Suppressor macrophage treated with lipopolysaccharide for 1 hour (primary cell): ENCODE measurements around the gene TINAGL1.

Source experiments
- DNase-seq, 3 donors: peaks; one replicate each; pipeline ENCODE4 v3.0.0-alpha.2; 2020 to 2022

TINAGL1 gene, protein sequence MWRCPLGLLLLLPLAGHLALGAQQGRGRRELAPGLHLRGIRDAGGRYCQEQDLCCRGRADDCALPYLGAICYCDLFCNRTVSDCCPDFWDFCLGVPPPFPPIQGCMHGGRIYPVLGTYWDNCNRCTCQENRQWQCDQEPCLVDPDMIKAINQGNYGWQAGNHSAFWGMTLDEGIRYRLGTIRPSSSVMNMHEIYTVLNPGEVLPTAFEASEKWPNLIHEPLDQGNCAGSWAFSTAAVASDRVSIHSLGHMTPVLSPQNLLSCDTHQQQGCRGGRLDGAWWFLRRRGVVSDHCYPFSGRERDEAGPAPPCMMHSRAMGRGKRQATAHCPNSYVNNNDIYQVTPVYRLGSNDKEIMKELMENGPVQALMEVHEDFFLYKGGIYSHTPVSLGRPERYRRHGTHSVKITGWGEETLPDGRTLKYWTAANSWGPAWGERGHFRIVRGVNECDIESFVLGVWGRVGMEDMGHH

DNA sequence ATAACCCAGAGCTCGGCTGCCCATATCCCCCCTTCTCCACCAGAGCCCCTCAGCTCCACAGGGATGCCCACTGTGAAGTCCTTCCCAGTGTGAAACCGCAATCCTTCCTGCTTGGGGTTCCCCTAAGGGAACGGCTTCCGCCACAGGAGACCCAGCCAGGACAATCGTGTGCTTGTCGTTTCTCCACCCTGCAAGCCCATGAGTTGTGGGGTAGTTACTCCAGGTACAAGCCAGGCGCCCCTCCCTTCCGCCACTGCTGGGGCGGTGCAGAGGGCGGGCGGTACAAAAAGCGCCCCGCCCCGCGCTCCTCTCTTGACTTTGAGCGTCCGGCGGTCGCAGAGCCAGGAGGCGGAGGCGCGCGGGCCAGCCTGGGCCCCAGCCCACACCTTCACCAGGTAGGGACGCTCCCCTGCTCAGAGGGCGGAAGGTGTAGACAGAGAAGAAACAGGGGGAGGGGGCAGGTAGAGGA, at the start of gene TINAGL1:
TSS of gene TINAGL1 (plus strand) at position 315 of the 469 bp plus-strand sequence. CDS start 634 bp downstream, outside the sequence.
- DNase-seq, result peak in 2 of 3 donors; percentile 29 to 50

DNA sequence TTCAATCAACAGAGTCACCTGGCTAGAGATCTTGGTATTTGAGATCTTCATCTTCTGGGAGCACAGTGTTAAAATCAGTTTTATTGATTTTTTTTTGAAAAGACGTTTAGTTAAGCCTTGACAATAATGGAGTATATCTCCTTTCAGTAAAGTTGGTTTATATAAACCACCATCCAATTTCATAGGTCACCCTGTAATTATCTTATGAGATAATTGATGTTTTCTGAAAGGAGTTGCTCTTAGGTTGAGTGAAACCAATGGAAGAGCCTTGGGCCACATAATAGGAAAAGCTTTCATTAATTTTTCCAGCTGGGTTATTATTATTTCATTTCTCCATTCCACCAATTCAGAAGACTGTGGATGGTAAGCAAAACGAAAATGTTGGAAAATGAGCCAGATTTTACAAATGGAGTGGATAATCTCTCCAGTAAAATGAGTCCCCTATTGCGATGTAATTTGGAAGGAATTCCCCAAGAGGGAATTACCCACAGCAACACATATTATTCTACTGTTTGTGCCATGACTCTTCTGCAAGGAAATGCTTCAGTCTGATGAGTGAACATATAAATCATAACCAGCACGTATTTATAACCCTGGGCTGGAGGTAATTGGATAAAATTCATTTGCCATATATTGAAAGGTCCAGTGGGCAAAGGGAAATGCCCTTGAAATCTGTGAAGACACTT, 46.2 kb upstream of the TINAGL1 start:
- DNase-seq, result peak; percentile 45 to 73 (median 65)

DNA sequence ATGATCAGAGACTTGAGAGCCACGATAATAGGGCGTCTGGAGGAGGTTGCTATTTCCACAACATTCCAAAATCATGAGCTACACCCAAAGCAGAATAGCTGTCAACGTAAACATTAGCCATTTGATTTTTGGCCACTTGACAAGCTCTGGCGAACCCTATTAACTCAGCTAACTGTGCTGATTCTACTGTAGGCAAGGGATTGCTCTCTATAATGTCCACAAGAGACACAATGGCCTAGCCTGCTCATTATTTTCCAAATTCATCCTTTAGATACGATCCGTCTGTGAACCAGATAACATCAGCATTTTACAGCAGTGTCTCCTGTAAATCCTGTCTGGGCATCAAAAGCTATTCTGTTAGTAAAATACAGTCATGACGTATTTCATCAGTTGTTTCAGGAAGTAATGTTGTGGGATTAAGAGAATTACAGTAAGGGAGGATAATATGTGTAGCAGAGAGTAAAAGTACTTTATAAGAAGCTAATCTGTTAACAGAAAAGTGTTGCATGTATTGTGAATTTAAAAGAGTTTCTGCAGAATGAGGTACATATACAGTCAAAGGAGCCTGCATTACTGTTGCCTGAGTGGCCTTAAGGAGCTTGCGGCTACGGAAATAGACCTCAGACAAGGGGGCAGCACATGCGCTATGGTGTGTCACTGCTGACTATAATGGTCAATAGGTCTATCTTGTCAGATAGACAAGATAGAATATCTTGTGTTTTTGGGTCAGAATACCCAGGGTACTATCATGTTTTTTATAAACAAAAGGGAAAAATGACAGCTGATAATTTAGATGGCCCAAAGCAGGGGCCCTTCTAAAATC, 44.9 kb upstream of the TINAGL1 start:
- no peak for DNase-seq

DNA sequence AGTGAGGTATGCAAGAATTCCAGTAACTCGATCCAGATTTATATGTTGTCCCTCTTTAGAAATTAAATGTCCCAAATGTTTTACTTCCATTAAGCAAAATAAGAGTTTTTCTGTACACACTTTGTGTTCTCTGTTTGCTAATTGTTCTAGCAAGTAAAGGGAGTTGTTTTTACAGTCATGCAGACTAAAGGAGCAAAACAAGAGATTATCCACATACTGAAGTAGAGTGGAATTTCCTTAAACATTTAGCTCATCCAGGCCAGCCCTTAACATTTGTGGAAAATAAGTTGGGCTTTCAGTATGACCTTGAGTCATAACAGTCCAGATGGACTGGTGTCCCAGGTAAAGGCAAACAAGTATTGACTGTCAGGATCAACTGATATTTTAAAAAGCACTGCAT, 44.1 kb upstream of the TINAGL1 start:
- no peak for DNase-seq

DNA sequence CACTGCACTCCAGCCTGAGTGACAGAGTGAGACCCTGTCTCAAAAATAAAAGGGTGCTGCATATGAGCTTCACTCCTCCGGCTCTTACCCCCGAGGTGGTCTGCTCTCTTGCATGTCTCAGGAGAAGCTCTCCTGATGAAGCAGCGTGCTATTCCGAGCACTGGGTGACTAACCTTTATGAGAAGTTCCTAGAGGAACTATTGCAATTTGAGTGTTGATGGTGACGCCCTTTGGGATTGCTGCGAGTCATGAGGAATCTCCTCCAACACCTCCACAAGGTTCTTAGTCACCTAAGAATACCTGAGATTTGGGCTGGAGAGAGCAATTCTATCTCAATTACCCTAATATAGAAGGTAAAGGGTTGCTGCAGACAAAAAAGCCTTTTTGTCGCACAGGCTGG, 40.8 kb upstream of the TINAGL1 start:
- DNase-seq, result peak; percentile 62 to 70 (median 64)

DNA sequence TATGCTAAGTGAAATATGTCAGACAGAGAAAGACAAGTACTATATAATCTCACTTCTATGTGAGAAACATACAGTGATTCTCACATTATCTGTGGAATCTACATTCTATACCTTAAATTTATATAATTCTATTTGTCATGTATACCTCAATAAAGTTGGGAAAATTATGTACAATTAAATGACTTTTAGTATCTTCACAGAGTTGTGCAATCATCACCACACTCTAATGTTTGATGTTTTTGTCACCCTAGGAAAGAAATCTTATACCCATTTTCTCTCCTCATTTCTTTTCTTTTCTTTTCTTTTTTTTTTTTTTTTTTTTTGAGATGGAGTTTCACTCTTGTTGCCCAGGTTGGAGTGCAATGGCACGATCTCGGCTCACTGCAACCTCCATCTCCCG, 37.0 kb upstream of the TINAGL1 start:
- DNase-seq, result no peak

DNA sequence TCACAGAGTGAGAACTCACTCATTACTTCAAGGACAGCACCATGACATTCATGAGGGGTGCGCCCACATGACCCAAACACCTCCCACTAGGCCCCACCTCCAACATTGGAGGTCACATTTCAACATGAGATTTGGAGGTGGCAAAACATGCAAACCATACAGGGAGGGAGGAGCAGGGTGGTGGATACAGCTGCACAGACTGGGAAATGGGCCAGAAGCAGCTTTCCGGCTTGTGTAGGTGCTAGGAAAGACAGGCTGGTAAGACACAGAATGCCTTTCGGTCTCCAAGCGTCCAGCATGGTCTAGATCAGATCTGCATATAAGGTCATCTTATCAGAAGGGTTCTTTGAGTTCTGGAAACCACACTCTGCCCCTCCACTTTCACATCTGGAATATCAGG, 35.1 kb upstream of the TINAGL1 start:
- DNase-seq, result no peak

DNA sequence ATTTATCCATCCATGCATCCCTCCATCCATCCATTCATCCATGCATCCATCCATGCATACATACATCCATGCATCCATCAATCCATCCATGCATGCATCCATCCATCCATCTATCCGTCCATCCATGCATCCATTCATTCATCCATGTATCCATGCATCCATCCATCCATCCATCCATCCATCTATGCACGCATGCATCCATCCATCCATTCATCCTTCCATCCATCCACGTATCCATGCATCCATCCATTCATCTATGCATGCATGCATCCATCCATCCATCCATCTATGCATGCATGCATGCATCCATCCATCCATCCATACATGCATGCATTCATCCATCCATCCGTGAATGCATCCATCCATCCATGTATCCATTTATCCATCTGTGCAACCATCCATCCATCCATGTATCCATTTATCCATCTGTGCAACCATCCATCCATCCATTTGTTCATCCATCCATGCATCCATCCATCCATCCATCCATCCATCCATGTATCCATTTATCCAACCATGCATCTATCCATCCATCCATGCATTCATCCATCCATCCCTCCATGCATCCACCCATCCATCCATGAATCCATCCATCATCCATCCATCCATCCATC, 30.3 kb upstream of the TINAGL1 start:
- no peak for DNase-seq

DNA sequence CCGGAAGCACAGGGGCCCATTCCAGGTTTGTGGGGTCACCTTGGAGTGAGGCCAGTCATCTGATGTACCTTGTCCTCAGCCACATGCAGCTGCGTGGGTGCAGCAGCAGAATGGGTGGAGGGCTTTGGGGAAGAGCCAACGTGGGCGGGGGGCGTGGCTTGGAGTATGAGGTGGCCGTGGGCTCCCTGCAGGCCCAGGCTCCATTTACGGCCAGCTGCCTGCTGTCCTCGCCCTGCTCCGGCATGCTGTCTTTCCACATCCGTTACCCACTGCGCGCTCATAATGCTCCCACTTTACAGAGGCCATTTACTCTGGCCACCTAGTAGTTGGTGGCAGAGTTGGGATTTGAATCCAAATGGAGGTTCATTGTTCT, 27.8 kb upstream of the TINAGL1 start:
- no peak for DNase-seq

DNA sequence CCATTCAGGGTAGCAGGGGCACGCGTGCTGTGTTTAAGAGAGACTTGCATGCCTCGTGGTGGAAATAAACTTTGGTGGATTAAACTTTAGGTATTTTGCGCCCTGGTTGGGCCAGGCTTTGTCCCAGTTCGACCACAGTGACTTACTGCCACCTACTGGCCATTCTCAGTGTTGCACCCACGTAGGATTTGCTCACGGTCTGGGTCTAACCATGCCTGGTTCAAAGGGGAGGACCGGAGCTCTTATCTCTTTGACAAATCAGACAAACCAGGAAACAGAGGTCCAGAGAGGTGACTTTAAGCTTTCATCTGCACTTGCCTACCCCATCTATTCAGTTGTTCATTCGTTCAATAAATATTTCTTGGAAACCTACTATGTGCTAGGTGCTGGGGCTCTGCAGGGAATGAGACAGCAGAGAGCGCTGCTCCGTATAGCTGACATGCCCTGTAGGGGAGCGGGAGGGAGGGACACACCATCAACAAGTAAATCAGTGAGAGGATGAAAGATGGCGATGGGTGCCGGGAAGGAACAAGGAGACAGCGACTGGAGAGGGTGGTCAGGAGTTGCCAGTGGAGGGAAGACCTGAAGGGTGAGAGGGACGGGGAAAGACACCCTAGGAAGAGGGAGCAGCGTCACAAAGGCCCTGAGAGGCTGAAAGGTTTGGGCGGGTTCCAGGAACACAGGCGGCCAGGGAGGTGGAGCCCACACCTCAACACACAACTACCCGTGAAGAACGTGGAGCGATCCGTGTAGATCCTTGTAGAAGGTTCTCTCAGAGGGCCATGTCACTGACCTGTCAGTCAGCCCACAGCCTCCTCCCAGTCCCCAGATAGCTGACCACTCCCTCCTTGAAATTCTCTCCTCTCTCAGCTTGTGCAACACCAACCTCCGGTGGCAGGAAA, 27.2 kb upstream of the TINAGL1 start:
- peak; percentile 87 to 93 (median 87) for DNase-seq

DNA sequence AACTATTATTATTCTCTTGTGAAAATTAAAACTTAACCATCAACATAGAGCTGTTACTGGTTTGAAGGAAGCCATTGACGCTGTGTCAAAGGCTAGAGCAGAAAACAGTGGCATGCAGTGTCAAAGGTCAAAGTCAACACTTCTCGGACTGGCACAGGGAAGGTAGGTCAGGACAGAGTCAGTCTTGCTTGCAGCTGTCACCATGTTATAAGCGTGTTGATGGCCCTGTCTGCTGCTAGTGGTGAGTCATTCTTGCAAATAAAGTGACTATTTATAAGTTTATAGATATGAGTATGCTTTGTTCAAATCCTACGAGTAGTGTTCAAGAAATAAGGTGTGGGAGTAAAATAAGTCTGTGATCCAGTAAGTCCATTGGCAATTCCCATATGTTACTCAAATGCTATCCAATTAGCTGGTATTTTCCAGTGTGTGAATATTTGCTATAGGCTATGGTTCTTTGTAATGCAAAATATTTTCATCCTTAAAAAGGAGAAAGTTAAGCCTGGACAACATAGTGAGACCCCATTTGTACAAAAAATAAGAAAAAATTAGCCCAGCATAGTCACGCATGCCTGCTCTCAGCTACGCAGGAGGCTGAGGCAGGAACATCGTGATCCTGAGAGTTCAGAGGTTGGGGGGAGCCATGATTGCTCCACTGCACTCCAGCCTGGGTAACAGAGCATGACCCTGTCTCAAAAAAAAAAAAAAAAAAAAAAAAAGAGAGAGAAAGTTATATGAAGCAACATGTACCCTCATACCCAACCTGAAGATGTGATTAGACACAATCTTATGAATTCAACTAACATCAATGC, 26.3 kb upstream of the TINAGL1 start:
- peak; percentile 27 to 70 (median 49) for DNase-seq

DNA sequence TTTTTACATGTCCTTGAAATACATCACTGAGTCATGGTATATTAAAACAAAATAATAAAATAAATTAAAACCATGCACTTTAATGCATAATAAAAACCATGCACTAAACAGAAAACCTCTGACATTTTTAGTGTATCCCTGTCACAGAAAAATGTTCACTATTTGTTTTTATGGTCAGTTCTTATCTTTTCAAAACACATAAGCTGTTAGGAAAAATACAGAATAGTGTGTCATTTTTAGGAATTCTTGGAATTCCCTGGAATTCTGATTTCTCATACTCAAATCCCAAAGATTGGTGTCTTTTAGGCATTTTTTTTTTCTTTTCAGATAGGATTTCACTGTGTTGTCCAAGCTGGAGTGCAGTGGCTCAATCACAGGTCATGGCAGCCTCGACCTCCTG, 25.1 kb upstream of the TINAGL1 start:
- no peak for DNase-seq

DNA sequence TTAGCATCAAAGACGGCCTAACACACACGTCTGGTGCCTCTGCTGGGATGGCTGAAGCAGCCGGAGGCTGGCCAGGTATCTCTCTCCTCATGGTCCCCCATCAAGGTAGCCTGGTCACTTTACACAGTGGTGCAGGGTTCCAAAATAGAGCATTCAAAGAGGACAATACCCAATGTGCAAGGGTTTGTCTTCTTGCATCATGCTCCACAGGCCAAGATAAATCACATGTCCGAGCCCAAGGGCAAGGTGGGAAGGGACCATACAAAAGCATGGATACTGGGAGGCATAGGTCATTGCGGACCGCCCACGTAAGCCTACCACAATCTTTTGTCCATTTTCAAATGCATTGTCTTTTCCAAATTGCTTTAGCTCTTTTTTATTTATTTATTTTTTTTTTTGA, 23.8 kb upstream of the TINAGL1 start:
- no peak for DNase-seq

DNA sequence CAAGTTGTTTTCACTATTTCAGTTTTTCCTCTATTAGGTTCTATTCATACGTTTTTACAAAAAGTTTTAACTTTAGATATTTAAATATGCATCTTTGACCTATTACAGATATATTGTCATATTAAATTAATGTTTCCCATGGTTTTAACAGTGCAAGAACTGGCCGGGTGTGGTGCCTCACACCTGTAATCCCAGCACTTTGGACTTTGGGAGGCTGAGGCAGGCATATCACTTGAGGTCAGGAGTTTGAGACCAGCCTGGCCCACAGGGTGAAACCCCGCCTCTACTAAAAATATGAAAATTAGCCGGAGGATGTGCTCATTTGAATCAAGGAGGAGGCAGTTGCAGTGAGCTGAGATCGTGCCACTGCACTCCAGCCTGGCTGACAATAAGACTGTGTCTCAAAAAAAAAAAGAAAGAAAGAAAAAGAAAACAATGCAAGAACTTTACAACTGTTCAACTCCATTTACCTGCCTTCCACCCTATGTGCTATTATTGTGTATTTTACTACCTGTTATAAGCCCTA, 19.8 kb upstream of the TINAGL1 start:
- no peak for DNase-seq

DNA sequence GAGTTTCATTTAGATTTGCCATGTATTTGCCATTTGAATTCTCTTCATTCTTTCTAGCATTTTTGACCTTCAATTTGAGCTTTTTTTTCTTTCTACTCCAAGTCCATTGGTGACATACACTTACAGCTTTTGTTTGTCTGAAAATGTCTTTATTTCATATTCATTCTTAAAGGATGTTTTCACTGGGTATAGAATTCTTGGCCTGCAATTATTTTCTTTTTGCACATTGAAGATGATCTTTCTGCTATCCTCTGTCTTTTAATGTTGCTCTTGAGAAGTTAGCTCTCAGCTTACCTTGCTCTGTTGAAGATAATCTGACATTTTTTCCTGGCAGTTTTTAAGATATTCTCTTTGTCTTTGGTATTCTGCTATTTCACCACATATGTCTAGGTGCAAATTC, 16.6 kb upstream of the TINAGL1 start:
- no peak for DNase-seq

DNA sequence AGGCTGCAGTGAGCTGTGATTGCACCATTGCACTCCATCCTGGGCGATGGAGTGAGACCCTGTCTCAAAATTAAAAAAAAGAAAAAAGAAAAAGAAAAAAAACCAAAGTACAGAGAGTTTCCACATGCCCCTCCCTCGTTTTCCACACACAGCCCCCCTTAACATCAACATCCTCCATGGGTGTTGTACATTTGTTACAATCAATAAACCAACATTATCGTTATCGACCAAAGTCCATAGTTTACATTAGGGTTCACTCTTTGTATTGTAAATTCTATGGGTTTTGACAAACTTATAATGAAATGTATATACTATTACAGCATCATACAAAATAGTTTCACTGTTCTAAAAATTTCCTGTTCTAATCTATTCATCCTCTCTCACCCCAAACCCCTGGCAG, 15.9 kb upstream of the TINAGL1 start:
- no peak for DNase-seq

DNA sequence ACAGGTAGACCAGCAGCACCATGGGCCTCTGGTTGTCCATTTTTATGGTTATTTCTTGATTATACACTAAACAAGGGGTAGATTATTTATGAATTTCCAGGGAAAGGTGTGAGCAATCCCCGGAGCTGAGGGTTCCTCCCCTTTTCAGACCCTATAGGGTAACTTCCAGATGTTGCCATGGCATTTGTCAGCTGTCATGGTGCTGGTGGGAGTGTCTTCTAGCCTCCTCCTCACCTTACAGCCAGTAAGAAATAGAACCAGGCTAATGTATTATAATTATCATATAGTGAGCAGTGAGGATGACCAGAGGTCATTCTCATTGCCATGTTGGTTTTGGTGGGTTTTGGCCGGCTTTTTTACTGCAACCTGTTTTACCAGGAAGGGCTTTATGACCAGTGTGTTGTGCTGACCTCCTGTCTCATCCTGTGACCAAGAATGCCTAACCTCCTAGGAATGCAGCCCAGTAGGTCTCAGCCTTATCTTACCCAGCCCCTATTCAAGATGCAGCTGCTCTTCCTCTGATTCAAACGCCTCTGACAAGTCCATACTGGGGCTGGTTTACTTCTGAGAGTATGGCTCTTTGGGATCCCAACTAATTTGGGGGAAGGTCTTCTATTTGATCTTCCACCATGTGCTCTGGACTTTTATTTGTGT, 13.5 kb upstream of the TINAGL1 start:
- DNase-seq, result no peak

DNA sequence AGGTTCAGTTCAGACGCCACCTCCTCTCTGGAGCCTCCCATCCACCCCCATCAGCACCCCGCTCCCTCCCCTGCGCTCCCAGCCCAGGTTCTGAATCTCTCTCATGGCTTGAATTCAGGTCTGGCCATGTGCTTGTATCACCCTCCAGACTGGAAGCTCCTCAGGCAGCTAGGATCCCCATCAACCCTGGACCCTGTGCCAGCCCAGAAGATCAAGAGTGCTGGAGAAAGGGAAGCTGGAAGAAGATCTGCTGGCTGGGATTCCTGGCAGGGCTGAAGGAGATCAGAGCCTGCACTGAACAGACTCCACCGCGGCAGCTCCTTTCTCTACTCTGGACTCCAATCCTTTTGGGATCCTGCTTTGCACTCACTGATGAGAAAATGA, 11.7 kb upstream of the TINAGL1 start:
- DNase-seq, result no peak

DNA sequence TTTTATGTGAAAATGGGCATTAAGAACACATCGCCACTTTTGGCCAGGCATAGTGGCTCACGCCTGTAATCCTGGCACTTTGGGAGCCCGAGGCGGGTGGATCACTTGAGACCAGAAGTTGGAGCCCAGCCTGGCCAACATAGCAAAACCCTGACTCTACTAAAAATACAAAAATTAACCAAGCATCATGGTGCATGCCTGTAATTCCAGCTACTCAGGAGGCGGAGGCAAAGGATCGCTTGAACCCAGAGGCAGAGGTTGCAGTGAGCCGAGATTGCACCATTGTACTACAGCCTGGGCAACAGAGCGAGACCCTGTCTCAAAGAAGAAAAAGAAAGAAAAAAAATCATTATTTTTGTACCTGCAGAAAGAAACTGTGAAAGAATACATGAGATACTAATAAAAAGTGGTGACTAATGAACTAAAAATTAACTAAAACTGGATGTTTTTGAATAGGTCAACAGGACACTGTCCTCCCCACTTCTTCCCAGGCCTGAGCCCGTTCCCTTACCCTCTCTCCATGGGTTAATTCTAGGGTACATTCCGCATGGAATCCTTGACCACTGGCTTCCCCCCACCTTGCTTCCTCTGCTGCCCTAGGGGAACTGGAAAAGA, 8.3 kb upstream of the TINAGL1 start:
- DNase-seq, result no peak
